Endothelial cell of umbilical vein (primary cell): ENCODE results near the gene LIN28A. TPM values are rescaled to one million over a fixed set of nuclear protein-coding genes. Genes with fewer than 3 reads are reported as not detected.

Experiments
- BruUV-seq: library from RNA; stranded (reverse); fragments of 400-500 nt; replicated peaks from 2 replicates; lab custom pipeline; 2021; lab: Mats Ljungman, UMichigan
- CTCF ChIA-PET: fragments of 300-600, 350-600 bp; sonication (Branson Sonifier 250); formaldehyde crosslinking; loops from one replicate; lab custom pipeline; 2021; ENCODE audit warnings: antibody characterized with exemption, inconsistent platforms; lab: Charles Lee
- POLR2A ChIA-PET: fragments of 300-600, 350-600 bp; sonication (Branson Sonifier 250); formaldehyde crosslinking; loops from one replicate; lab custom pipeline; 2021; ENCODE audit warnings: antibody characterized with exemption, inconsistent platforms; lab: Charles Lee
- DNase-seq: peaks from one replicate; pipeline ENCODE4 v3.0.0-alpha.2; 2011; ENCODE audit warnings: low read depth, low spot score
- FAIRE-seq: peaks from 2 replicates; lab custom pipeline; 2011; peaks lifted over from hg19 to GRCh38; lab: Jason Lieb, UNC
- H2AFZ ChIP-seq: 2 replicates; pipeline ENCODE4 v1.6.0; 2012; ENCODE audit warnings: low read depth, low read length, control low read depth, inconsistent platforms
- H3K27ac ChIP-seq: 2 replicates; pipeline ENCODE4 v1.5.1; 2011; ENCODE audit warnings: low read depth, mild to moderate bottlenecking, control low read depth, low read length, moderate library complexity; ENCODE audit not compliant: insufficient read depth
- H3K27me3 ChIP-seq, 2 experiments: 2 replicates each; pipeline versions ENCODE4 v1.6.0 to v1.6.1; 2011; ENCODE audit warnings: low read length in 2 of 2, mixed read lengths in 1 of 2; ENCODE audit not compliant: control insufficient read depth in 2 of 2, insufficient read depth in 2 of 2
- H3K36me3 ChIP-seq, 2 experiments: 2 replicates in 1 of 2; 3 replicates in 1 of 2; pipeline ENCODE4 v1.5.1; 2011; ENCODE audit warnings: low read length in 2 of 2, mild to moderate bottlenecking in 1 of 2, moderate library complexity in 1 of 2; ENCODE audit not compliant: control insufficient read depth in 2 of 2, insufficient read depth in 2 of 2; ENCODE audit errors: extremely low read depth in 1 of 2
- H3K4me1 ChIP-seq: 3 replicates; pipeline ENCODE4 v1.5.1; 2011; ENCODE audit warnings: mild to moderate bottlenecking, low read length; ENCODE audit not compliant: control insufficient read depth, insufficient read depth; ENCODE audit errors: extremely low read depth
- H3K4me2 ChIP-seq: 2 replicates; pipeline ENCODE4 v1.6.1; 2011; ENCODE audit warnings: low read length, control low read depth, mixed read lengths; ENCODE audit not compliant: insufficient read depth
- H3K4me3 ChIP-seq, 3 experiments: fragments of 200-600 bp in 1 of 3; sonication (generic), shearing (Covaris generic) in 1 of 3; replicated peaks in 1 of 3; 2 replicates each; pipeline ENCODE4 v1.5.1; 2011 to 2016; ENCODE audit warnings: control low read depth in 3 of 3, low read length in 3 of 3, mild to moderate bottlenecking in 2 of 3, inconsistent platforms in 1 of 3, low read depth in 1 of 3, moderate library complexity in 1 of 3; ENCODE audit not compliant: insufficient read depth in 1 of 3
- H3K79me2 ChIP-seq: 2 replicates; pipeline ENCODE4 v1.6.0; 2012; ENCODE audit warnings: low read length, inconsistent platforms; ENCODE audit not compliant: control insufficient read depth, insufficient read depth
- H3K9ac ChIP-seq: replicated peaks from 2 replicates; pipeline ENCODE3; 2011; ENCODE audit warnings: low read length, control low read depth; ENCODE audit not compliant: insufficient read depth; ENCODE audit errors: extremely low read depth
- H3K9me1 ChIP-seq: replicated peaks from 3 replicates; pipeline ENCODE4 v1.6.0; 2011; ENCODE audit warnings: mild to moderate bottlenecking, low read length; ENCODE audit not compliant: control insufficient read depth, insufficient read depth; ENCODE audit errors: extremely low read depth
- H3K9me3 ChIP-seq: replicated peaks from 2 replicates; pipeline ENCODE4 v1.5.1; 2012; ENCODE audit warnings: low read length, inconsistent platforms; ENCODE audit not compliant: control insufficient read depth, insufficient read depth
- H4K20me1 ChIP-seq: replicated peaks from 2 replicates; pipeline ENCODE3; 2011; ENCODE audit warnings: mild to moderate bottlenecking, low read length; ENCODE audit not compliant: control insufficient read depth, insufficient read depth; ENCODE audit errors: extremely low read depth
- EZH2 ChIP-seq: IDR thresholded peaks from 2 replicates; pipeline ENCODE4 v1.6.1; 2012; ENCODE audit warnings: borderline replicate concordance, low read depth, mild to moderate bottlenecking, moderate library complexity, low read length, inconsistent platforms; ENCODE audit not compliant: severe bottlenecking
- FOS ChIP-seq: IDR thresholded peaks from 2 replicates; pipeline ENCODE4 v1.6.1; 2011; ENCODE audit warnings: mild to moderate bottlenecking, low read length, moderate library complexity, borderline replicate concordance; ENCODE audit not compliant: insufficient read depth
- GATA2 ChIP-seq: IDR thresholded peaks from 2 replicates; pipeline ENCODE4 v1.7.0; 2011; ENCODE audit warnings: low read depth, mild to moderate bottlenecking, moderate library complexity, mixed read lengths, low read length; ENCODE audit not compliant: insufficient read length, insufficient read depth
- JUN ChIP-seq: IDR thresholded peaks from 2 replicates; pipeline ENCODE4 v1.6.1; 2011; ENCODE audit warnings: borderline replicate concordance, low read depth; ENCODE audit not compliant: insufficient read length, insufficient read depth
- MYC ChIP-seq: IDR thresholded peaks from one replicate; pipeline ENCODE4 v1.6.1; 2011; ENCODE audit warnings: mild to moderate bottlenecking, low read depth, low read length
- POLR2A ChIP-seq: IDR thresholded peaks from 2 replicates; pipeline ENCODE4 v1.6.1; 2012; ENCODE audit warnings: low read depth, mild to moderate bottlenecking, control low read depth, low read length
- POLR2AphosphoS5 ChIP-seq: IDR thresholded peaks from 2 replicates; pipeline ENCODE4 v1.6.1; 2012; ENCODE audit warnings: low read depth, mild to moderate bottlenecking, control low read depth, low read length, moderate library complexity; ENCODE audit not compliant: insufficient read depth
- dilution Hi-C: fragments of 300-500 bp; cut with MboI; formaldehyde crosslinking; loops from one replicate; pipeline ENCODE4 v1.15.0; 2019; ENCODE audit warnings: low sequenced_read_pairs; ENCODE audit not compliant: extremely low pct_ligation_motif_present
- intact Hi-C: fragments of 100-400 bp; cut with micrococcal nuclease; formaldehyde crosslinking; loops from one replicate; pipeline ENCODE4 v1.10.0; 2022
- polyA plus RNA-seq, 4 experiments: library from polyadenylated mRNA; depleted of rRNA in 3 of 4; stranded (reverse) in 3 of 4; unstranded in 1 of 4; fragments of >200 nt; gene quantifications; 2 replicates each; pipeline versions ENCODE4 v1.2.1 to v1.2.3, GENCODE V29; 2011 to 2012; ENCODE audit warnings: missing spikeins in 1 of 4
- total RNA-seq: library from RNA; stranded (reverse); gene quantifications from 2 replicates; pipeline ENCODE4 v1.2.3, GENCODE V29; 2021
- TF ChIP-seq, protein P1 (sequence below): IDR thresholded peaks from 2 replicates; pipeline ENCODE4 v1.6.1; 2011; ENCODE audit not compliant: insufficient read depth, insufficient read length
- TF ChIP-seq, protein P2 (sequence below), 2 donors: IDR thresholded peaks; 1 replicate in 1 of 2; 2 replicates in 1 of 2; pipeline ENCODE4 v1.5.1; 2011; ENCODE audit warnings: low read length in 2 of 2, mild to moderate bottlenecking in 2 of 2, moderate library complexity in 2 of 2, control low read depth in 1 of 2, inconsistent platforms in 1 of 2, low read depth in 1 of 2; ENCODE audit not compliant: insufficient read depth in 1 of 2; ENCODE audit errors: extremely low read depth in 1 of 2

The LIN28A gene
- total and polyA plus RNA-seq, 2 donors (not counting 3 experiments of a cell fraction or from before 2014, with no cell fraction given), result 0.11 TPM; not detected in 1

DNA sequence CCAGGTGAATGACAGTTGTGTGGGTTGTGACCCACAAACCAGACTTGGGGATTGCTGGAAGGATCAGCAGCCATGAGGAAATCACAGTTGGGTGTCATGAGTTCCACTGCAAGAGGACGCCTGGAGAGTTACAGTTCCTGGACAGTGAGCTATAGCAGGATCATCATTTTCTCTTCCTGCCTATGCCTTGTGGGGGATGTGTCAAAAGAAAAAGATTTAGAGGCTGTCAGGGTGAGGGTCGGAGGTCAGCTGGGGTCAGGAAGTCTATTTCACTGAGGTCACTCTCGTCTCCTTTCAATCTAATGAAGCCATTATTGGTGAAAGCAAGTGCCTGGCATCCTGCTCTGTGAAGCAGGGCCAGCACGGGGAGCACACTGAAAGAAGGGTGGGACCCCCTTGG is 7.0 kb upstream of the LIN28A start:
- TF ChIP-seq MYC, result no peak
- TF ChIP-seq, protein P1, sequence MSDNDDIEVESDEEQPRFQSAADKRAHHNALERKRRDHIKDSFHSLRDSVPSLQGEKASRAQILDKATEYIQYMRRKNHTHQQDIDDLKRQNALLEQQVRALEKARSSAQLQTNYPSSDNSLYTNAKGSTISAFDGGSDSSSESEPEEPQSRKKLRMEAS, result no peak
- TF ChIP-seq, protein P2, sequence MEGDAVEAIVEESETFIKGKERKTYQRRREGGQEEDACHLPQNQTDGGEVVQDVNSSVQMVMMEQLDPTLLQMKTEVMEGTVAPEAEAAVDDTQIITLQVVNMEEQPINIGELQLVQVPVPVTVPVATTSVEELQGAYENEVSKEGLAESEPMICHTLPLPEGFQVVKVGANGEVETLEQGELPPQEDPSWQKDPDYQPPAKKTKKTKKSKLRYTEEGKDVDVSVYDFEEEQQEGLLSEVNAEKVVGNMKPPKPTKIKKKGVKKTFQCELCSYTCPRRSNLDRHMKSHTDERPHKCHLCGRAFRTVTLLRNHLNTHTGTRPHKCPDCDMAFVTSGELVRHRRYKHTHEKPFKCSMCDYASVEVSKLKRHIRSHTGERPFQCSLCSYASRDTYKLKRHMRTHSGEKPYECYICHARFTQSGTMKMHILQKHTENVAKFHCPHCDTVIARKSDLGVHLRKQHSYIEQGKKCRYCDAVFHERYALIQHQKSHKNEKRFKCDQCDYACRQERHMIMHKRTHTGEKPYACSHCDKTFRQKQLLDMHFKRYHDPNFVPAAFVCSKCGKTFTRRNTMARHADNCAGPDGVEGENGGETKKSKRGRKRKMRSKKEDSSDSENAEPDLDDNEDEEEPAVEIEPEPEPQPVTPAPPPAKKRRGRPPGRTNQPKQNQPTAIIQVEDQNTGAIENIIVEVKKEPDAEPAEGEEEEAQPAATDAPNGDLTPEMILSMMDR (IDR thresholded peaks at IDR 0.05; ENCODE audit: extremely low read depth in 1 of 2, insufficient read depth in 1 of 2, low read depth in 1 of 2, low read length in 2 of 2), result no peak
- no peak for TF ChIP-seq JUN
- TF ChIP-seq POLR2A, result no peak
- no peak for TF ChIP-seq GATA2
- no peak for TF ChIP-seq EZH2
- TF ChIP-seq POLR2AphosphoS5, result no peak
- TF ChIP-seq FOS, result no peak
- Histone ChIP-seq H3K9me1 (no peaks in the 10 kb centered on the region), H3K4me2 (no peak overlapping the region), H3K9ac (no peak overlapping the region), H3K4me1 (no peaks in the 10 kb centered on the region), H3K4me3 (no peak overlapping the region), H2AFZ (no peak overlapping the region), H3K27me3 (peaks cover 0 to 2% of the 10 kb centered on the region in 2 experiments), H4K20me1 (no peaks in the 10 kb centered on the region), H3K27ac (no peak overlapping the region), H3K9me3 (no peaks in the 10 kb centered on the region), H3K79me2 (no peaks in the 10 kb centered on the region), H3K36me3 (no peaks in the 10 kb centered on the region)
- no TSS peak for BruUV-seq
- intact Hi-C loops (no loop called here), dilution Hi-C loops (no loop called here)
- ChIA-PET POLR2A (no interaction called here), CTCF (interaction anchor here (9.0 kb wide), 1 partner anchor 13 kb away, joined by 102 read pairs; no protein-coding TSS in a partner anchor)
- FAIRE-seq (no peak), DNase-seq (no peak)
